Glutamatergic neuron (in vitro differentiated cells): ENCODE results near the gene ACTRT3. TPM values are rescaled to one million over a fixed set of nuclear protein-coding genes. Genes with fewer than 3 reads are reported as not detected.

Experiments
- DNase-seq: peaks from one replicate; pipeline ENCODE4 v3.0.0; 2022
- H3K27ac Mint-ChIP-seq: one replicate; pipeline ENCODE4 v1.8.0; 2020; ENCODE audit warnings: mild to moderate bottlenecking, mixed read lengths, inconsistent platforms; ENCODE audit not compliant: unreplicated experiment
- H3K27me3 Mint-ChIP-seq: one replicate; pipeline ENCODE4 v1.8.0; 2020; ENCODE audit warnings: mild to moderate bottlenecking, moderate library complexity, mixed read lengths, inconsistent platforms; ENCODE audit not compliant: unreplicated experiment
- H3K36me3 Mint-ChIP-seq: one replicate; pipeline ENCODE4 v1.8.0; 2020; ENCODE audit warnings: mild to moderate bottlenecking, mixed read lengths, inconsistent platforms; ENCODE audit not compliant: unreplicated experiment
- H3K4me1 Mint-ChIP-seq: one replicate; pipeline ENCODE4 v1.8.0; 2020; ENCODE audit warnings: mild to moderate bottlenecking, low read depth, mixed read lengths, inconsistent platforms; ENCODE audit not compliant: unreplicated experiment
- H3K4me3 Mint-ChIP-seq: one replicate; pipeline ENCODE4 v1.8.0; 2020; ENCODE audit warnings: mild to moderate bottlenecking, mixed read lengths, inconsistent platforms; ENCODE audit not compliant: unreplicated experiment
- H3K9me3 Mint-ChIP-seq: one replicate; pipeline ENCODE4 v1.8.0; 2020; ENCODE audit warnings: mild to moderate bottlenecking, moderate library complexity, mixed read lengths, inconsistent platforms; ENCODE audit not compliant: unreplicated experiment
- total RNA-seq: library from RNA; stranded (reverse); fragmentation: NEBNext Ultra II Directional; extraction: Animal tissue kit (Norgen Biotek cat#: 25700); gene quantifications from one replicate; pipeline ENCODE4 v1.2.1, GENCODE V29; 2021; ENCODE audit not compliant: unreplicated experiment
- TF ChIP-seq, protein P1 (sequence below): fragments of 200-600 bp; sonication (generic); IDR thresholded peaks from one replicate; pipeline ENCODE4 v1.5.0; 2021; ENCODE audit not compliant: partially characterized antibody, unreplicated experiment

The ACTRT3 gene
- total RNA-seq, 1 donor from 2014 or later = 1.8 TPM

DNA sequence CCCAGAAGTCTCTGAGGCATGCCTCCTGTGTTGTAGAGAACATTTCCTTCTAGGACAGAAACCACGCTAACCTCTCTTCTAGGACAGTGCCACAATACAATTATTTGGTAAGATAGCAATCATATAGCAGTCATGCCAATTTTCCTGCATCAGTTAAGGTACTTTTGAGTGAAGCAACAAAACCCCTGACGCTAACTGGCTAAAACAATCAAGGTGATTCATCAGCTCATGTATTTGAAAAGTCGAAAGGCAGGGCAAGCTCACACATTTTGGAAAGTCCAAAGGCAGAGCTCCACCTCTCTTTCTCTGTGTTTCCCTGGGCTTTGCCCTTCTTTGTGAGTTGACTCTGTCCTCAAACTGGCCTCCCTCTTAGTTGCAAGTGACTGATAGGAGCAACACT is 14.7 kb downstream of the ACTRT3 start:
- TF ChIP-seq, protein P1, sequence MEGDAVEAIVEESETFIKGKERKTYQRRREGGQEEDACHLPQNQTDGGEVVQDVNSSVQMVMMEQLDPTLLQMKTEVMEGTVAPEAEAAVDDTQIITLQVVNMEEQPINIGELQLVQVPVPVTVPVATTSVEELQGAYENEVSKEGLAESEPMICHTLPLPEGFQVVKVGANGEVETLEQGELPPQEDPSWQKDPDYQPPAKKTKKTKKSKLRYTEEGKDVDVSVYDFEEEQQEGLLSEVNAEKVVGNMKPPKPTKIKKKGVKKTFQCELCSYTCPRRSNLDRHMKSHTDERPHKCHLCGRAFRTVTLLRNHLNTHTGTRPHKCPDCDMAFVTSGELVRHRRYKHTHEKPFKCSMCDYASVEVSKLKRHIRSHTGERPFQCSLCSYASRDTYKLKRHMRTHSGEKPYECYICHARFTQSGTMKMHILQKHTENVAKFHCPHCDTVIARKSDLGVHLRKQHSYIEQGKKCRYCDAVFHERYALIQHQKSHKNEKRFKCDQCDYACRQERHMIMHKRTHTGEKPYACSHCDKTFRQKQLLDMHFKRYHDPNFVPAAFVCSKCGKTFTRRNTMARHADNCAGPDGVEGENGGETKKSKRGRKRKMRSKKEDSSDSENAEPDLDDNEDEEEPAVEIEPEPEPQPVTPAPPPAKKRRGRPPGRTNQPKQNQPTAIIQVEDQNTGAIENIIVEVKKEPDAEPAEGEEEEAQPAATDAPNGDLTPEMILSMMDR = no peak
- Mint-ChIP-seq H3K9me3 (no peaks in the 10 kb centered on the region), H3K27ac (no peak overlapping the region), H3K4me1 (no peaks in the 10 kb centered on the region), H3K27me3 (no peaks in the 10 kb centered on the region), H3K36me3 (no peaks in the 10 kb centered on the region), H3K4me3 (no peak overlapping the region)
- no peak for DNase-seq

DNA sequence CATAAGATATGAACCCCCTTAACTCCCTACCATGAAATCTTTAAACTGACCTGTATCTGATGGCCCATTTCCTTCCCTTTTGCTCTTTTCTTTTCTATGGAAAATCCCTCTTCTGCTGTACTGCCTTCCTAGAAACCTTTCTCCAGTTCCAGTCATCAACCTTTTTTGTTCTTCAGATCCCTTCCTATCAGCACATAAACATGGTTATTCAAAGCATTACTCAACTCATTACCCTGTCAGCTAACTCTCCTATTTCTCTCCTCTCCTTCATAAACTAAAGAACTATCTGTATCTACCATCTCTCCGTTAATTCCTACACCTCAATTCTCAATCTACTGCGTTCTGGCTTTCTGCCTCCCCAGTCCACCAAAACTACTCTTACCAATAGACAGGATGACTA is 17.5 kb downstream of the ACTRT3 start:
- TF ChIP-seq, protein P1 = no peak
- no peaks in the 10 kb centered on the region for H3K36me3 Mint-ChIP-seq
- DNase-seq = no peak
- no peaks in the 10 kb centered on the region for H3K4me1 Mint-ChIP-seq
- no peak overlapping the region for H3K4me3 Mint-ChIP-seq
- H3K9me3 Mint-ChIP-seq = no peaks in the 10 kb centered on the region
- H3K27me3 Mint-ChIP-seq = no peaks in the 10 kb centered on the region
- H3K27ac Mint-ChIP-seq = no peak overlapping the region

DNA sequence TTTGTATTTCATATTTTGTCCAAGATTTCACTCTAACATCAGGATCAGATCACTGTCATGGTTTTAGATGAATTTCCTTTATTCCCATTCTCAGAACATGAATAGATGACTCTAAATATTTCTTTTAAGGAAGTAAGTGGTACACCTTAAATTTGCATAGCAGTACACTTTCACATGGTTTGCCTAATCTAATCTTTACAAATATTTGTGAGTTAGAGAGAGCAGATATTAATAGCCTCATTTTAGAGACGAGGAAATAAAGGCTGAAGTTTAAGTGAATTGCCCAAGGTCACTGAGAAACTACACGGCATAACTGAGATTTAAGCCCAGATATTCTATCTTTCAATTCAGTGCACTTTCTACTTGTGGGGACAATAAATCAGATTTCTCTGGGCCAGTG is 18.7 kb downstream of the ACTRT3 start:
- Mint-ChIP-seq H3K9me3 (no peaks in the 10 kb centered on the region), H3K27ac (no peak overlapping the region), H3K4me3 (no peak overlapping the region), H3K27me3 (no peaks in the 10 kb centered on the region), H3K36me3 (no peaks in the 10 kb centered on the region), H3K4me1 (no peaks in the 10 kb centered on the region)
- TF ChIP-seq, protein P1 = no peak
- no peak for DNase-seq

DNA sequence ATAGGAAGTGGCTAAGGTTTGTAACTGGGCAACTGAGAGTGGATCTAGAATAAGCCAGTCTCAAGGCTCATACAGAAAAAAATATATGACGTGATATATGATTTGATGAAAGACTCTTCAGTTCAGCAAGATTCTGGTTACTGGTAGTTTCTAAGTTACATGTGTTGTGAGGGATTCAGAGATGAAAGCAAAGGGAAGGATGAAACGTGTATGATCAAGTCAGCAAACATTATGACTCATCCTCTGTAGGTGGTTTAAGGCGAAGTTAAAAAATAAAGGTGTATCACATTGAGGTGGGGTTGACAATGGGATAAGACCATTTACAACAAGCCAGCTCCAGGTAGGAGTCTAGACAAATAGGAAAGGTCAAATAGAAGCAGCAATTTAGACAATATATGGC is 20.7 kb downstream of the ACTRT3 start:
- TF ChIP-seq, protein P1 = no peak
- no peaks in the 10 kb centered on the region for H3K4me1 Mint-ChIP-seq
- no peak for DNase-seq
- H3K27me3 Mint-ChIP-seq = no peaks in the 10 kb centered on the region
- H3K36me3 Mint-ChIP-seq = no peaks in the 10 kb centered on the region
- no peak overlapping the region for H3K27ac Mint-ChIP-seq
- H3K4me3 Mint-ChIP-seq = no peak overlapping the region
- H3K9me3 Mint-ChIP-seq = no peaks in the 10 kb centered on the region

DNA sequence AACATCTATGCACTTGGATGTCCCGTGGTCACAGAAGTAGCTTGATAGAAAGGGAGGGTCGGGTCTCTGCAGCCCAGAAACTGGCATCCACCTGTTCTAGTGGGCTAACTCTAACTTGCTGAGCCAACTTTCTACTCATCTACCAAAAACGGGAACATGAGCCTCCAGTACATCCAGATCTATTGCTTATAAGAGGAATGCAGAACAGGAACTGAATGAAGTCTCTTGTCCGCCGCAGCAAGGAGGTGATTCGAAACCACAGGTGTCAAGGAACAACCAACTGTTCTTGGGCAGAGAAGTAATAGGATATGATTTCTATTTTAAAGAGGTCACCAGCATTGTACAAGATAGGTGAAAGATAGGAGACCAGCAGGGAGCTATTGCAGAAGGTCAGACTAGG is 22.4 kb downstream of the ACTRT3 start:
- Mint-ChIP-seq H3K27me3 (no peaks in the 10 kb centered on the region), H3K27ac (no peak overlapping the region), H3K4me1 (no peaks in the 10 kb centered on the region), H3K9me3 (no peaks in the 10 kb centered on the region), H3K36me3 (no peaks in the 10 kb centered on the region), H3K4me3 (no peak overlapping the region)
- TF ChIP-seq, protein P1 = no peak
- DNase-seq = no peak
